NB4 (cell line): Measurements from ENCODE around the gene IQCK.

ENCODE experiments used
- CTCF ChIP-seq: IDR thresholded peaks from one replicate; pipeline ENCODE4 v1.5.1; 2012; ENCODE audit warnings: low read depth, low read length
- POLR2A ChIP-seq: IDR thresholded peaks from 2 replicates; pipeline ENCODE4 v1.6.1; 2011; ENCODE audit warnings: mild to moderate bottlenecking; ENCODE audit not compliant: insufficient read length; ENCODE audit errors: extremely low read depth

- TF ChIP-seq POLR2A (no peak), CTCF (no peak)
These were observed 161.2 kb downstream of the IQCK start for GRCh38 chr16:19879241-19879792.
